IPS-20b (cell line): ENCODE measurements around the gene TENM3.

ENCODE experiments used
- H3K27ac ChIP-seq: one replicate; pipeline ENCODE4 v1.5.1; 2013; ENCODE audit warnings: low read length
- H3K27me3 ChIP-seq: 2 replicates; pipeline ENCODE4 v1.6.1; 2013; ENCODE audit warnings: mild to moderate bottlenecking, low read length, inconsistent platforms; ENCODE audit not compliant: insufficient read depth
- H3K36me3 ChIP-seq: 2 replicates; pipeline ENCODE4 v1.6.1; 2013; ENCODE audit warnings: low read depth, mild to moderate bottlenecking, inconsistent platforms, low read length, moderate library complexity; ENCODE audit not compliant: insufficient read depth
- H3K4me1 ChIP-seq: 2 replicates; pipeline ENCODE4 v1.6.1; 2013; ENCODE audit warnings: mild to moderate bottlenecking, control low read depth, inconsistent platforms, low read length, moderate library complexity; ENCODE audit not compliant: insufficient read depth
- H3K4me3 ChIP-seq: 2 replicates; pipeline ENCODE4 v1.5.1; 2013; ENCODE audit warnings: mild to moderate bottlenecking, low read length, inconsistent platforms
- H3K9ac ChIP-seq: 2 replicates; pipeline ENCODE4 v1.6.1; 2013; ENCODE audit warnings: low read depth, mild to moderate bottlenecking, inconsistent platforms, low read length, moderate library complexity
- H3K9me3 ChIP-seq: 2 replicates; pipeline ENCODE4 v1.6.1; 2013; ENCODE audit warnings: mild to moderate bottlenecking, low read depth, low read length, inconsistent platforms; ENCODE audit not compliant: insufficient read depth

Gene TENM3

GRCh38 chr4:182776376-182777105 lies 533.3 kb downstream of the TENM3 start:
- Histone ChIP-seq H3K27ac (no peak overlapping the region), H3K4me3 (no peak overlapping the region), H3K36me3 (peaks cover 26% of the 10 kb centered on the region), H3K9ac (no peak overlapping the region), H3K9me3 (no peaks in the 10 kb centered on the region), H3K4me1 (no peaks in the 10 kb centered on the region), H3K27me3 (no peaks in the 10 kb centered on the region)

GRCh38 chr4:182778222-182778982 lies 535.2 kb downstream of the TENM3 start:
- H3K4me1 ChIP-seq = no peaks in the 10 kb centered on the region
- H3K4me3 ChIP-seq = no peak overlapping the region
- H3K36me3 ChIP-seq = peaks cover 23% of the 10 kb centered on the region
- H3K9me3 ChIP-seq = no peaks in the 10 kb centered on the region
- H3K9ac ChIP-seq = no peak overlapping the region
- no peak overlapping the region for H3K27ac ChIP-seq
- H3K27me3 ChIP-seq = no peaks in the 10 kb centered on the region

- H3K36me3 ChIP-seq = peaks cover 27% of the 10 kb centered on the region
- H3K4me3 ChIP-seq = no peak overlapping the region
- no peaks in the 10 kb centered on the region for H3K27me3 ChIP-seq
- no peak overlapping the region for H3K9ac ChIP-seq
- peaks cover 4% of the 10 kb centered on the region; the same call in 1 of the 2 replicates for H3K9me3 ChIP-seq
- no peaks in the 10 kb centered on the region for H3K4me1 ChIP-seq
- no peak overlapping the region for H3K27ac ChIP-seq
These were observed 543.8 kb downstream of the TENM3 start for GRCh38 chr4:182786991-182787390.

- H3K36me3 ChIP-seq = peaks cover 39% of the 10 kb centered on the region
- no peaks in the 10 kb centered on the region for H3K27me3 ChIP-seq
- H3K27ac ChIP-seq = no peak overlapping the region
- H3K9me3 ChIP-seq = peaks cover 4% of the 10 kb centered on the region; the same call in 1 of the 2 replicates
- no peaks in the 10 kb centered on the region for H3K4me1 ChIP-seq
- no peak overlapping the region for H3K4me3 ChIP-seq
- H3K9ac ChIP-seq = no peak overlapping the region
These were observed 545.0 kb downstream of the TENM3 start for GRCh38 chr4:182788201-182788600.

GRCh38 chr4:182789529-182789928 lies 546.3 kb downstream of the TENM3 start:
- Histone ChIP-seq H3K27ac (no peak overlapping the region), H3K9ac (no peak overlapping the region), H3K9me3 (peaks cover 4% of the 10 kb centered on the region; the same call in 1 of the 2 replicates), H3K27me3 (no peaks in the 10 kb centered on the region), H3K4me3 (no peak overlapping the region), H3K36me3 (peaks cover 52% of the 10 kb centered on the region), H3K4me1 (no peaks in the 10 kb centered on the region)

- no peak overlapping the region for H3K4me3 ChIP-seq
- H3K4me1 ChIP-seq = no peaks in the 10 kb centered on the region
- H3K27ac ChIP-seq = no peak overlapping the region
- H3K9ac ChIP-seq = no peak overlapping the region
- H3K27me3 ChIP-seq = no peaks in the 10 kb centered on the region
- peaks cover 66% of the 10 kb centered on the region for H3K36me3 ChIP-seq
- no peaks in the 10 kb centered on the region; the same call in 1 of the 2 replicates for H3K9me3 ChIP-seq
These were observed 552.4 kb downstream of the TENM3 start for GRCh38 chr4:182795446-182796238.

- H3K36me3 ChIP-seq = peaks cover 35% of the 10 kb centered on the region
- no peaks in the 10 kb centered on the region; the same call in 1 of the 2 replicates for H3K9me3 ChIP-seq
- H3K4me3 ChIP-seq = no peak overlapping the region
- peaks cover 11% of the 10 kb centered on the region; the same call in 1 of the 2 replicates for H3K4me1 ChIP-seq
- H3K27me3 ChIP-seq = no peaks in the 10 kb centered on the region
- no peak overlapping the region for H3K9ac ChIP-seq
- H3K27ac ChIP-seq = no peak overlapping the region
These were observed 556.5 kb downstream of the TENM3 start for GRCh38 chr4:182799515-182800215.

GRCh38 chr4:182800216-182800515 lies 557.0 kb downstream of the TENM3 start:
- H3K36me3 ChIP-seq = peaks cover 30% of the 10 kb centered on the region

GRCh38 chr4:182801636-182802035 lies 558.4 kb downstream of the TENM3 start:
- H3K27me3 ChIP-seq = peaks cover under 1% of the 10 kb centered on the region; the same call in 1 of the 2 replicates
- H3K9me3 ChIP-seq = no peaks in the 10 kb centered on the region; the same call in 1 of the 2 replicates
- no peak overlapping the region for H3K27ac ChIP-seq
- H3K9ac ChIP-seq = no peak overlapping the region
- peaks cover 11% of the 10 kb centered on the region; the same call in 1 of the 2 replicates for H3K4me1 ChIP-seq
- peaks cover 26% of the 10 kb centered on the region for H3K36me3 ChIP-seq
- no peak overlapping the region for H3K4me3 ChIP-seq

More at GRCh38 chr4:182800216-182800515, 557.0 kb downstream of the TENM3 start:
- H3K9ac ChIP-seq = no peak overlapping the region
- peaks cover 11% of the 10 kb centered on the region; the same call in 1 of the 2 replicates for H3K4me1 ChIP-seq
- H3K4me3 ChIP-seq = no peak overlapping the region
- H3K27ac ChIP-seq = no peak overlapping the region
- H3K27me3 ChIP-seq = no peaks in the 10 kb centered on the region
- no peaks in the 10 kb centered on the region; the same call in 1 of the 2 replicates for H3K9me3 ChIP-seq

GRCh38 chr4:182802621-182803020 lies 559.4 kb downstream of the TENM3 start:
- Histone ChIP-seq H3K4me3 (no peak overlapping the region), H3K9ac (no peak overlapping the region), H3K4me1 (peaks cover 11% of the 10 kb centered on the region; the same call in 1 of the 2 replicates), H3K27me3 (peaks cover 11% of the 10 kb centered on the region), H3K36me3 (peaks cover 22% of the 10 kb centered on the region), H3K27ac (no peak overlapping the region), H3K9me3 (no peaks in the 10 kb centered on the region; the same call in 1 of the 2 replicates)

- Histone ChIP-seq H3K27me3 (peaks cover 15% of the 10 kb centered on the region), H3K4me3 (no peak overlapping the region), H3K9me3 (no peaks in the 10 kb centered on the region; the same call in 1 of the 2 replicates), H3K36me3 (peaks cover 20% of the 10 kb centered on the region), H3K4me1 (peaks cover 11% of the 10 kb centered on the region; the same call in 1 of the 2 replicates), H3K9ac (no peak overlapping the region), H3K27ac (no peak overlapping the region)
These were observed 560.0 kb downstream of the TENM3 start for GRCh38 chr4:182803235-182803634.
